ENCODE data around the gene NDUFA13. TPM values are rescaled to one million over a fixed set of nuclear protein-coding genes. Genes with fewer than 3 reads are reported as not detected.

The NDUFA13 gene
- total RNA-seq, 1 experiment from 2014 or later = 203 TPM

DNA sequence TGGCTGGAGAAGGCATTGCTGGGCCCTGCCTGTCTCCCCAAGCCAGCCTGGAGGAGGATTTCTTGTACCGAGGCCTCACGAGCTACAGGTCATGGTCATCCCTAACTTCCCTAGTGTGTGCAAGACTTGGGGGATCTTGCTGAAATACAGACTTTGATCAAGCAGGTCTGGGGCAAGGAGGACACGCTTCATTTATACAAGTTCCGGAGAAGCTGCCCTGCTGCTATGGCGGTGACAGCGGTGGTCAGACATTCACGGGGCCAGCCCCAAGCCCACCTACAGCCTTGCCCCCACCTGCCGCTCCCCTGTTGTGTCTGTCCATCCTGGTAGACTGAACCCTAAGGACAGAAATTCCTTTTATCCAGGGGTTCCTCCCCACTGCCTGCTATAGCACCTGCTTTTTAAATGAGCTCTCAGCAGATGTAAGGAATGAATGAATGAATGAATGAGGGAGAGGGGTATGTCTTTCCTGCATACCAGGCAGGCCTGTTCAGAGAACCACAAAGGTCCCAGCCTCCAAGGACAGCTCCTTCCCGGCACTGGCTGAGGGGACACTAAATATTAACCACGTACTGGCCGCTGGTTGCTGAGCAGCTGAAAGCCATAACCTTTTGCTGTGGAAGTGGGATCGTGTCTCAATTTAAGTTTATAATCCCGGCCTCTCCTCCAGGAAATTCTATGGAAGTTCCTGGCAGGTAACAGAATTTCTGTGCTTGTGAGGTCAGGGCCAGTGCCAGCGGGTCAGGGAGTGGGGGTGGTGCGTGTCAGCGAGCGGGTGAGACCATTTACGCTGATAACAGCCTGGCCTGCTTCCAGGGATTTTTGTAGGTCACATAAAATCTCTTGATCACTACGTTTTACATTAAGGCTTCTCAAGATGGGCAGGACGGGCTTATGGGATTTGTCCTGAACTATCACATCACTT is 27.8 kb upstream of the NDUFA13 start:
- Histone ChIP-seq H3K4me1 (replicated peaks; ENCODE audit: insufficient read depth) (peaks cover 23% of the 10 kb centered on the region), H4K20me1 (ENCODE audit: insufficient read depth) (peaks cover 20% of the 10 kb centered on the region), H2AFZ (no peak overlapping the region), H3K4me3 (no peak overlapping the region), H3K27me3 (ENCODE audit: insufficient read depth, low read depth) (no peaks in the 10 kb centered on the region), H3K4me2 (peak overlapping the region; percentile 50), H3F3A (ENCODE audit: insufficient read depth, low read depth) (peaks cover 31% of the 10 kb centered on the region), H3K36me3 (ENCODE audit: low read depth) (no peaks in the 10 kb centered on the region), H3K79me2 (ENCODE audit: low read depth) (peaks cover 25% of the 10 kb centered on the region), H3K9me2 (ENCODE audit: insufficient read depth) (no peaks in the 10 kb centered on the region), H3K9me3 (ENCODE audit: insufficient read depth, low read depth) (no peaks in the 10 kb centered on the region), H3K27ac (peak overlapping the region; percentile 70)
- no TSS peak for BruUV-seq (replicated peaks)
- TF ChIP-seq EZH2 (IDR thresholded peaks at IDR 0.05; ENCODE audit: low read depth) = no peak
- TF ChIP-seq CTCF (conservative IDR thresholded peaks at IDR 0.05) = no peak
- DNase-seq = no peak
- POLR2A ChIA-PET (ENCODE audit: unreplicated experiment) = interaction anchor here (0.6 kb wide), 1 partner anchor 295 kb away, joined by 7 read pairs; no protein-coding TSS in a partner anchor
- intact Hi-C loops (cut with micrococcal nuclease; ENCODE audit: unreplicated experiment) = no loop called here
- CTCF ChIA-PET = interaction anchor here (0.6 kb wide), 1 partner anchor 954 kb away, joined by 3 read pairs; no protein-coding TSS in a partner anchor

DNA sequence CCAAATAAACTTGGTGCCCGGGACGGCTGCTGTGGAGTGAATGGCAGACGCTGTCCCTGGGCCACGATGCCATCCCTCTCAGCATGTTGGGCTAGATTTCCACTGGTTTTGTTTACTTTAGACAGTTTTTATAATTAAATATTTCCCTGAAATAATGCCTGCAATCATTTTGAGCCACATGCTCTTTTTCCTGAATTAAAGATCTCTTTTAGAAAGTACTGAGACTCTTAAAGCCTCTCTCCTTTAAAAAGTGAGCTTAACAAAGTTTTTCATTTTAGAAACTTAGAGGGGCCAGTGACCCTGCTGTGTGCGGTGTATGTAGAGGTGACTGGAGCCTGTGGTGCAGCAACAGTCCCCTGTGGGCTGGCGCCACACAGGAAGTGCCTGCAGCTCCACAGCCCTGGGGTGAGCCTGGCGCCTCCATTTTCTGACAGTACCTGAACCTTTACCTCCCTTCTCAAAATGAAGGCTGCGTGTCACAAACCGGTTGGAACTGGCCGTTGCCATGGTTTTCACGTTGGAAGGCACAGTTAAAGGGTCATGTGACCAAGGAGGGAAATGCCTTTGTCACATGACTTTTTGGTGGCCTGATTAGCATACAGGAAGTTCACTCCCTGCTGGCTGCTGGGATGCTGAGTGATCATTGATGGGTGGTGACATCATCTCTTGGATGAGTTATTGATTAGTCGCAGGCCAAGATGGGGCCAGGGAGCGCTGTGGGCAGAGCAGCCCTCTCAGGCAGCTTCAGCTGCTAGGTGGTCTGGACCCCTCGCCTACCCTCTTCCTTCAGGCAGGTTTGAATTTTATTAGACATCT is 26.9 kb upstream of the NDUFA13 start:
- Histone ChIP-seq H3K4me3 (no peak overlapping the region), H3K4me2 (peak overlapping the region; percentile 50), H3K36me3 (ENCODE audit: low read depth) (no peaks in the 10 kb centered on the region), H3K27me3 (ENCODE audit: insufficient read depth, low read depth) (no peaks in the 10 kb centered on the region), H4K20me1 (ENCODE audit: insufficient read depth) (peaks cover 19% of the 10 kb centered on the region), H3K9me2 (ENCODE audit: insufficient read depth) (no peaks in the 10 kb centered on the region), H3K27ac (peak overlapping the region; percentile 70), H3K79me2 (ENCODE audit: low read depth) (peaks cover 24% of the 10 kb centered on the region), H3F3A (ENCODE audit: insufficient read depth, low read depth) (peaks cover 31% of the 10 kb centered on the region), H2AFZ (no peak overlapping the region), H3K4me1 (replicated peaks; ENCODE audit: insufficient read depth) (peaks cover 23% of the 10 kb centered on the region), H3K9me3 (ENCODE audit: insufficient read depth, low read depth) (no peaks in the 10 kb centered on the region)
- BruUV-seq (replicated peaks) = no TSS peak
- DNase-seq = peak; percentile 34 to 76
- CTCF ChIA-PET = interaction anchor here (0.6 kb wide), 1 partner anchor 955 kb away, joined by 3 read pairs; no protein-coding TSS in a partner anchor
- POLR2A ChIA-PET (ENCODE audit: unreplicated experiment) = no interaction called here
- intact Hi-C loops (cut with micrococcal nuclease; ENCODE audit: unreplicated experiment) = loop anchor here (1.0 kb wide), 1 partner anchor 343 kb away; no protein-coding TSS in a partner anchor
- TF ChIP-seq EZH2 (IDR thresholded peaks at IDR 0.05; ENCODE audit: low read depth) (no peak), CTCF (conservative IDR thresholded peaks at IDR 0.05) (no peak)

DNA sequence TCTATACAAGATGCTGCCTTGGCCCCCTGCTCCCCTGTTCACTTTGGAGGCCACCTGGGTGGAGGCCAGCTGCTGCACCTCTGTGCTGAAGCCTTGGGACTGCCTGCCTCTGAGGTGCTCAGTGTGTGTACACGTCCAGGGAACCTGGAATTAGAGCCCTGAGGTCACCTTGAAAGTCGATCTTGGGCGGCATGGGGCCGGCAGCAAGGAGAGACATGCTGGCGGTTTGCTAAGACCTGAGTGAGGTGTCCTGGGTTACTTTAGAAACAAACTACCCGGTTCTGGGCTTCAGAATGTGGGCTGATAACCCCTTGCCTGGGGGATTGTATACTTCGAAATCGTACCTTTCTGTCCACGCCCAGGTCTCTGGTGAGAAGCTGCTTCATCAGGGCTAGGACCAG is 26.2 kb upstream of the NDUFA13 start:
- TF ChIP-seq EZH2 (IDR thresholded peaks at IDR 0.05; ENCODE audit: low read depth) (no peak), CTCF (conservative IDR thresholded peaks at IDR 0.05) (no peak)
- POLR2A ChIA-PET (ENCODE audit: unreplicated experiment) = interaction anchor here (0.5 kb wide), 1 partner anchor 179 kb away, joined by 3 read pairs; the partner anchor contains the start of gene ZNF101
- H3K36me3 ChIP-seq (ENCODE audit: low read depth) = no peaks in the 10 kb centered on the region
- H3K4me2 ChIP-seq = 0 out of 2 replicates have a peak overlapping the region, but pooled peaks have one; percentile 50
- H3K4me1 ChIP-seq (replicated peaks; ENCODE audit: insufficient read depth) = peaks cover 23% of the 10 kb centered on the region
- intact Hi-C loops (cut with micrococcal nuclease; ENCODE audit: unreplicated experiment) = loop anchor here (1.0 kb wide), 2 partner anchors 123 to 344 kb away; no protein-coding TSS in a partner anchor
- H3K9me2 ChIP-seq (ENCODE audit: insufficient read depth) = no peaks in the 10 kb centered on the region
- H3K27me3 ChIP-seq (ENCODE audit: insufficient read depth, low read depth) = no peaks in the 10 kb centered on the region
- no TSS peak for BruUV-seq (replicated peaks)
- H3F3A ChIP-seq (ENCODE audit: insufficient read depth, low read depth) = peaks cover 31% of the 10 kb centered on the region
- no peak for DNase-seq
- H3K9me3 ChIP-seq (ENCODE audit: insufficient read depth, low read depth) = no peaks in the 10 kb centered on the region
- peaks cover 19% of the 10 kb centered on the region for H4K20me1 ChIP-seq (ENCODE audit: insufficient read depth)
- H3K27ac ChIP-seq = peak overlapping the region; percentile 70
- peaks cover 30% of the 10 kb centered on the region for H3K79me2 ChIP-seq (ENCODE audit: low read depth)
- no peak overlapping the region for H2AFZ ChIP-seq
- no peak overlapping the region for H3K4me3 ChIP-seq
- CTCF ChIA-PET = interaction anchor here (0.6 to 1.4 kb wide), 4 partner anchors 45 to 125 kb away, joined by 3 to 7 read pairs (median 4); no protein-coding TSS in a partner anchor
